HepG2 (cell line): Measurements from ENCODE around the gene RTN4.

ENCODE experiments used
- AHR ChIP-seq: IDR thresholded peaks from 2 replicates; pipeline ENCODE4 v1.6.1; 2018; ENCODE audit warnings: missing genetic modification reagents, missing compliant biosample characterization
- EP300 ChIP-seq, 3 experiments: sonication (generic) in 1 of 3; formaldehyde crosslinking in 1 of 3; IDR thresholded peaks; 2 replicates each; pipeline versions ENCODE4 v1.5.1 to v1.6.1; 2011 to 2020; ENCODE audit warnings: low read depth in 2 of 3, low read length in 2 of 3, borderline replicate concordance in 1 of 3, improper control_type of control experiment in 1 of 3, mild to moderate bottlenecking in 1 of 3, missing genetic modification reagents in 1 of 3, moderate library complexity in 1 of 3
- GABPA ChIP-seq, 2 experiments: IDR thresholded peaks; 2 replicates each; pipeline ENCODE4 v1.6.1; 2011 to 2016; ENCODE audit warnings: low read depth in 2 of 2, low read length in 1 of 2, missing biosample characterization in 1 of 2, missing genetic modification characterization in 1 of 2
- JUND ChIP-seq: sonication (generic); formaldehyde crosslinking; IDR thresholded peaks from 2 replicates; pipeline ENCODE4 v1.8.0; 2022; ENCODE audit warnings: mild to moderate bottlenecking, missing genetic modification reagents
- KDM1A ChIP-seq: IDR thresholded peaks from 2 replicates; pipeline ENCODE4 v1.6.1; 2016; ENCODE audit warnings: missing compliant biosample characterization
- NR1H2 ChIP-seq: sonication (generic); formaldehyde crosslinking; IDR thresholded peaks from 2 replicates; pipeline ENCODE4 v1.8.1; 2022; ENCODE audit warnings: low read depth, missing genetic modification reagents, borderline replicate concordance
- POLR2AphosphoS5 ChIP-seq: IDR thresholded peaks from 2 replicates; pipeline ENCODE4 v1.6.1; 2012; ENCODE audit warnings: low read depth, low read length
- TF ChIP-seq, protein P1 (sequence below): sonication (generic); formaldehyde crosslinking; IDR thresholded peaks from 2 replicates; pipeline ENCODE4 v1.9.0; 2022; ENCODE audit warnings: missing genetic modification reagents, mild to moderate bottlenecking, borderline replicate concordance
- TF ChIP-seq, protein P2 (sequence below): sonication (generic); formaldehyde crosslinking; IDR thresholded peaks from 2 replicates; pipeline ENCODE4 v1.5.0; 2020; ENCODE audit warnings: mild to moderate bottlenecking, missing genetic modification reagents, moderate library complexity
- TF ChIP-seq, protein P3 (sequence below): sonication (generic); formaldehyde crosslinking; IDR thresholded peaks from 2 replicates; pipeline ENCODE4 v1.4.0; 2020; ENCODE audit warnings: low read depth, missing genetic modification reagents

DNA sequence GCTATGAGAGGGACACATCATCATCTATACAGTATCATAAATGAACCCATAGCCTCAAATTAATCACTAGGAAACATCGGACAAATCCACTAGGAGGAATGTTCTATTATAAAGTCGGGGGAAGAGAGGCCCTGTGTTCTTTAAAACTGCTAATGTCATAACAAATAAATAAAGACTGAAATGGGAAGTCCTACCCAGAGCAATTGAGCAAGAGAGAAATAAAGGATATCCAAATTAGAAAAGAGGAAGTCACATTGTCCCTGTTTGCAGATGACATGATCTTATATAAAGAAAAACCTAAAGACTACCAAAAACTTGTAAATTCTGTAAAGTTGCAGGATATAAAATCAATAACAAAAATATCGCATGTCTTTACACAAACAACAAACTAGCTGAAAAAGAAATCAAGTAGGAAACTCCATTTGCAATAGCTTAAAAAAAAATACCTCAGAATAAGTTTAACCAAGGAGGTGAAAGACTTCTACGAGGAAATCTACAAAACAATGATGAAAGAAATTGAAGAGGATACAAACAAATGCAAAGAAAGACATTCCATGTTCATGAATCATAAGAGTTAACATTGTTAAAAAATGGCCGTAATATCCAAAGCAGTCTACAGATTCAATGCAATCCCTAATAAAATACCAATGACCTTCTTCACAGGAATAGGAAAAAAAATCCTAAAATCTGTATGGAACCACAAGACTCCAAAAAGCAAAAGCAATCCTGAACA lies 30.6 kb downstream of the RTN4 start:
- TF ChIP-seq KDM1A (CRISPR knock-in tag) (no peak), AHR (CRISPR knock-in tag) (no peak), GABPA (IDR thresholded peaks at IDR 0.05; ENCODE audit: low read depth, low read length) (no peak), GABPA (CRISPR knock-in tag; IDR thresholded peaks at IDR 0.05; ENCODE audit: low read depth) (no peak), EP300 (IDR thresholded peaks at IDR 0.05; ENCODE audit: low read depth in 2 of 2, low read length in 2 of 2) (no peak), EP300 (CRISPR knock-in tag; IDR thresholded peaks at IDR 0.05; ENCODE audit: borderline replicate concordance) (no peak), NR1H2 (no peak), POLR2AphosphoS5 (no peak), JUND (CRISPR knock-in tag) (no peak)
- TF ChIP-seq, protein P1, sequence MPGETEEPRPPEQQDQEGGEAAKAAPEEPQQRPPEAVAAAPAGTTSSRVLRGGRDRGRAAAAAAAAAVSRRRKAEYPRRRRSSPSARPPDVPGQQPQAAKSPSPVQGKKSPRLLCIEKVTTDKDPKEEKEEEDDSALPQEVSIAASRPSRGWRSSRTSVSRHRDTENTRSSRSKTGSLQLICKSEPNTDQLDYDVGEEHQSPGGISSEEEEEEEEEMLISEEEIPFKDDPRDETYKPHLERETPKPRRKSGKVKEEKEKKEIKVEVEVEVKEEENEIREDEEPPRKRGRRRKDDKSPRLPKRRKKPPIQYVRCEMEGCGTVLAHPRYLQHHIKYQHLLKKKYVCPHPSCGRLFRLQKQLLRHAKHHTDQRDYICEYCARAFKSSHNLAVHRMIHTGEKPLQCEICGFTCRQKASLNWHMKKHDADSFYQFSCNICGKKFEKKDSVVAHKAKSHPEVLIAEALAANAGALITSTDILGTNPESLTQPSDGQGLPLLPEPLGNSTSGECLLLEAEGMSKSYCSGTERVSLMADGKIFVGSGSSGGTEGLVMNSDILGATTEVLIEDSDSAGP (CRISPR knock-in tag), result no peak
- TF ChIP-seq, protein P2, sequence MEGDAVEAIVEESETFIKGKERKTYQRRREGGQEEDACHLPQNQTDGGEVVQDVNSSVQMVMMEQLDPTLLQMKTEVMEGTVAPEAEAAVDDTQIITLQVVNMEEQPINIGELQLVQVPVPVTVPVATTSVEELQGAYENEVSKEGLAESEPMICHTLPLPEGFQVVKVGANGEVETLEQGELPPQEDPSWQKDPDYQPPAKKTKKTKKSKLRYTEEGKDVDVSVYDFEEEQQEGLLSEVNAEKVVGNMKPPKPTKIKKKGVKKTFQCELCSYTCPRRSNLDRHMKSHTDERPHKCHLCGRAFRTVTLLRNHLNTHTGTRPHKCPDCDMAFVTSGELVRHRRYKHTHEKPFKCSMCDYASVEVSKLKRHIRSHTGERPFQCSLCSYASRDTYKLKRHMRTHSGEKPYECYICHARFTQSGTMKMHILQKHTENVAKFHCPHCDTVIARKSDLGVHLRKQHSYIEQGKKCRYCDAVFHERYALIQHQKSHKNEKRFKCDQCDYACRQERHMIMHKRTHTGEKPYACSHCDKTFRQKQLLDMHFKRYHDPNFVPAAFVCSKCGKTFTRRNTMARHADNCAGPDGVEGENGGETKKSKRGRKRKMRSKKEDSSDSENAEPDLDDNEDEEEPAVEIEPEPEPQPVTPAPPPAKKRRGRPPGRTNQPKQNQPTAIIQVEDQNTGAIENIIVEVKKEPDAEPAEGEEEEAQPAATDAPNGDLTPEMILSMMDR (CRISPR knock-in tag), result no peak
- TF ChIP-seq, protein P3, sequence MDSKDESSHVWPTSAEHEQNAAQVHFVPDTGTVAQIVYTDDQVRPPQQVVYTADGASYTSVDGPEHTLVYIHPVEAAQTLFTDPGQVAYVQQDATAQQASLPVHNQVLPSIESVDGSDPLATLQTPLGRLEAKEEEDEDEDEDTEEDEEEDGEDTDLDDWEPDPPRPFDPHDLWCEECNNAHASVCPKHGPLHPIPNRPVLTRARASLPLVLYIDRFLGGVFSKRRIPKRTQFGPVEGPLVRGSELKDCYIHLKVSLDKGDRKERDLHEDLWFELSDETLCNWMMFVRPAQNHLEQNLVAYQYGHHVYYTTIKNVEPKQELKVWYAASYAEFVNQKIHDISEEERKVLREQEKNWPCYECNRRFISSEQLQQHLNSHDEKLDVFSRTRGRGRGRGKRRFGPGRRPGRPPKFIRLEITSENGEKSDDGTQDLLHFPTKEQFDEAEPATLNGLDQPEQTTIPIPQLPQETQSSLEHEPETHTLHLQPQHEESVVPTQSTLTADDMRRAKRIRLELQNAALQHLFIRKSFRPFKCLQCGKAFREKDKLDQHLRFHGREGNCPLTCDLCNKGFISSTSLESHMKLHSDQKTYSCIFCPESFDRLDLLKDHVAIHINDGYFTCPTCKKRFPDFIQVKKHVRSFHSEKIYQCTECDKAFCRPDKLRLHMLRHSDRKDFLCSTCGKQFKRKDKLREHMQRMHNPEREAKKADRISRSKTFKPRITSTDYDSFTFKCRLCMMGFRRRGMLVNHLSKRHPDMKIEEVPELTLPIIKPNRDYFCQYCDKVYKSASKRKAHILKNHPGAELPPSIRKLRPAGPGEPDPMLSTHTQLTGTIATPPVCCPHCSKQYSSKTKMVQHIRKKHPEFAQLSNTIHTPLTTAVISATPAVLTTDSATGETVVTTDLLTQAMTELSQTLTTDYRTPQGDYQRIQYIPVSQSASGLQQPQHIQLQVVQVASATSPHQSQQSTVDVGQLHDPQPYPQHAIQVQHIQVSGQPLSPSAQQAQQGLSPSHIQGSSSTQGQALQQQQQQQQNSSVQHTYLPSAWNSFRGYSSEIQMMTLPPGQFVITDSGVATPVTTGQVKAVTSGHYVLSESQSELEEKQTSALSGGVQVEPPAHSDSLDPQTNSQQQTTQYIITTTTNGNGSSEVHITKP (CRISPR knock-in tag), result no peak
